DND-41 (cell line): Measurements from ENCODE around the gene ALDH5A1.

Experiments used
- ATAC-seq: fragments of 200-7000 bp; cut with Tn5 transposase; 3 replicates; pipeline ENCODE4 v1.9.1; 2021; ENCODE audit warnings: low read depth; ENCODE audit not compliant: insufficient read depth
- DNase-seq: peaks from one replicate; pipeline ENCODE4 v3.0.0-alpha.2; 2020
- H2AFZ ChIP-seq: 2 replicates; pipeline ENCODE4 v1.6.0; 2012; ENCODE audit warnings: low read depth, low read length
- H3K27ac ChIP-seq: 2 replicates; pipeline ENCODE4 v1.5.1; 2012; ENCODE audit warnings: low read length, inconsistent platforms
- H3K27me3 ChIP-seq: fragments of 200-600 bp; sonication (generic); 2 replicates; pipeline ENCODE4 v1.6.0; 2012; ENCODE audit warnings: low read length, mild to moderate bottlenecking, inconsistent platforms; ENCODE audit not compliant: insufficient read depth, poor library complexity
- H3K36me3 ChIP-seq: 2 replicates; pipeline ENCODE4 v1.5.1; 2012; ENCODE audit warnings: low read length, inconsistent platforms; ENCODE audit not compliant: insufficient read depth
- H3K4me1 ChIP-seq: 2 replicates; pipeline ENCODE4 v1.5.1; 2012; ENCODE audit warnings: mild to moderate bottlenecking, low read length; ENCODE audit not compliant: insufficient read depth
- H3K4me2 ChIP-seq: 2 replicates; pipeline ENCODE4 v1.6.0; 2012; ENCODE audit warnings: mild to moderate bottlenecking, moderate library complexity, low read length, inconsistent platforms; ENCODE audit not compliant: insufficient read depth
- H3K4me3 ChIP-seq, 2 experiments: fragments of 200-600 bp in 1 of 2; shearing (Covaris generic) in 1 of 2; 2 replicates each; pipeline ENCODE4 v1.5.1; 2012 to 2016; ENCODE audit warnings: inconsistent platforms in 2 of 2, low read length in 2 of 2, mild to moderate bottlenecking in 2 of 2, low read depth in 1 of 2, moderate library complexity in 1 of 2
- H3K79me2 ChIP-seq: 2 replicates; pipeline ENCODE4 v1.6.0; 2012; ENCODE audit warnings: low read length, inconsistent platforms; ENCODE audit not compliant: insufficient read depth
- H3K9ac ChIP-seq: 2 replicates; pipeline ENCODE4 v1.6.0; 2012; ENCODE audit warnings: low read depth, mild to moderate bottlenecking, inconsistent platforms, low read length, moderate library complexity
- H3K9me3 ChIP-seq: 2 replicates; pipeline ENCODE4 v1.5.1; 2012; ENCODE audit warnings: low read length, moderate library complexity, mild to moderate bottlenecking, inconsistent platforms; ENCODE audit not compliant: insufficient read depth, severe bottlenecking
- H4K20me1 ChIP-seq: 2 replicates; pipeline ENCODE4 v1.6.0; 2012; ENCODE audit warnings: low read length; ENCODE audit not compliant: insufficient read depth
- CTCF ChIP-seq: IDR thresholded peaks from 2 replicates; pipeline ENCODE4 v1.5.1; 2012; ENCODE audit warnings: borderline replicate concordance, low read length, moderate library complexity, mild to moderate bottlenecking; ENCODE audit not compliant: poor library complexity, severe bottlenecking; ENCODE audit errors: extremely low read depth
- EZH2 ChIP-seq: IDR thresholded peaks from 3 replicates; pipeline ENCODE4 v1.6.1; 2012; ENCODE audit warnings: borderline replicate concordance, low read depth, mild to moderate bottlenecking, moderate library complexity, low read length, inconsistent platforms; ENCODE audit not compliant: severe bottlenecking

Gene ALDH5A1

GRCh38 chr6:24484657-24485323, 10.0 kb upstream of the ALDH5A1 start:
- Histone ChIP-seq H3K79me2 (no peaks in the 10 kb centered on the region), H4K20me1 (no peaks in the 10 kb centered on the region), H2AFZ (no peak overlapping the region), H3K27me3 (no peaks in the 10 kb centered on the region), H3K27ac (no peak overlapping the region), H3K4me1 (no peaks in the 10 kb centered on the region), H3K9ac (no peak overlapping the region), H3K36me3 (no peaks in the 10 kb centered on the region), H3K4me2 (no peak overlapping the region), H3K9me3 (no peaks in the 10 kb centered on the region), H3K4me3 (no peak overlapping the region)
- ATAC-seq: no peak
- TF ChIP-seq CTCF: no peak
- no peak for TF ChIP-seq EZH2
- DNase-seq: no peak

- TF ChIP-seq EZH2 (no peak), CTCF (no peak)
- DNase-seq (no peak), ATAC-seq (no peak)
- Histone ChIP-seq H3K9ac (no peak overlapping the region), H4K20me1 (no peaks in the 10 kb centered on the region), H2AFZ (no peak overlapping the region), H3K36me3 (no peaks in the 10 kb centered on the region), H3K4me1 (no peaks in the 10 kb centered on the region), H3K27me3 (no peaks in the 10 kb centered on the region), H3K79me2 (no peaks in the 10 kb centered on the region), H3K4me3 (no peak overlapping the region), H3K4me2 (no peak overlapping the region), H3K9me3 (no peaks in the 10 kb centered on the region), H3K27ac (no peak overlapping the region)
Measured at GRCh38 chr6:24486065-24486464, 8.7 kb upstream of the ALDH5A1 start.

GRCh38 chr6:24489470-24489869, 5.3 kb upstream of the ALDH5A1 start, which contains the start of gene GPLD1:
Gene GPLD1, minus strand, starts transcription at chr6:24489578. Its CDS starts 67 bp downstream, at chr6:24489511.
- peaks cover 21% of the 10 kb centered on the region for H3K4me1 ChIP-seq
- H3K27me3 ChIP-seq: no peaks in the 10 kb centered on the region
- ATAC-seq (no peak), DNase-seq (no peak)
- no peak within 1 kb of the TSS for H3K4me2 ChIP-seq
- H3K27ac ChIP-seq: no peak within 1 kb of the TSS
- H2AFZ ChIP-seq: no peak within 1 kb of the TSS
- H3K9me3 ChIP-seq: no peaks in the 10 kb centered on the region
- H3K9ac ChIP-seq: no peak within 1 kb of the TSS
- no peak within 1 kb of the TSS for H3K4me3 ChIP-seq
- H3K36me3 ChIP-seq: no peaks in the 10 kb centered on the region
- TF ChIP-seq EZH2 (no peak), CTCF (no peak)
- no peaks in the 10 kb centered on the region for H4K20me1 ChIP-seq
- H3K79me2 ChIP-seq: 0 out of 2 replicates have a peak, but pooled peaks cover 4% of the 10 kb centered on the region
